Left hindlimb (tissue), 1 donor: ENCODE measurements around the gene SPDYE2.
"Not testable (repeated sequence)": the region's sequence is repeated elsewhere in the genome, so short reads cannot be mapped to it uniquely, and the experiment has no call there.

Source experiments
- DNase-seq: peaks from one replicate; pipeline ENCODE4 v3.0.0-alpha.2; 2018

SPDYE2 gene

GRCh38 chr7:102540604-102541003, 10.4 kb upstream of the SPDYE2 start:
- DNase-seq = not testable (repeated sequence)

- DNase-seq = not testable (repeated sequence)
Measured at GRCh38 chr7:102542083-102542482, 8.9 kb upstream of the SPDYE2 start.

- not testable (repeated sequence) for DNase-seq
Measured at GRCh38 chr7:102542771-102543170, 8.3 kb upstream of the SPDYE2 start.

GRCh38 chr7:102543596-102543995, 7.4 kb upstream of the SPDYE2 start, which contains the start of gene UPK3BL2:
TSS of gene UPK3BL2 (minus strand) at chr7:102543696. CDS start at chr7:102543636, 60 bp downstream.
- not testable (repeated sequence) for DNase-seq

- DNase-seq = not testable (repeated sequence)
Measured at GRCh38 chr7:102544372-102544771, 6.7 kb upstream of the SPDYE2 start.

- DNase-seq = not testable (repeated sequence)
Measured at GRCh38 chr7:102545288-102545687, 5.7 kb upstream of the SPDYE2 start.

GRCh38 chr7:102546353-102546752, 4.7 kb upstream of the SPDYE2 start:
- not testable (repeated sequence) for DNase-seq

DNA sequence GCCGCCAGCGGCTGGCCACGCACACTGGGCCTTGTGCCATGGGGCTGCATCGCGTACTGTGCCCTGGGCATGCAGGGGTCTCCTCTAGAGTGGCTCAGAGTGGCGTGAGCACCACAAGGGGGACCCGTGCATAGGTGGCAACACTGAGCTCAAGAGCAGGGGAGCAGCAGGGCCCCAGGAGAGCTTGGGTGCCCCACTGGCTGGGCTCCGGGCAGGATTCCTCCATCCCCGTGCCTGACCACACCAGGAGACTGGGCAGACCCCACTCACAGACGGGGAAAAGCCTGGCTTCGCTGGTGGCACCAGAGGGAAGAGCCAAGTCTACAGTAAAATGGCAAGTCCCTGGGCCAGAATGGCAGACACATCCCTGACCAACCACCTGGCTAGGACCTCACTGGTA, 17.6 kb downstream of the SPDYE2 start:
- not testable (repeated sequence) for DNase-seq

DNA sequence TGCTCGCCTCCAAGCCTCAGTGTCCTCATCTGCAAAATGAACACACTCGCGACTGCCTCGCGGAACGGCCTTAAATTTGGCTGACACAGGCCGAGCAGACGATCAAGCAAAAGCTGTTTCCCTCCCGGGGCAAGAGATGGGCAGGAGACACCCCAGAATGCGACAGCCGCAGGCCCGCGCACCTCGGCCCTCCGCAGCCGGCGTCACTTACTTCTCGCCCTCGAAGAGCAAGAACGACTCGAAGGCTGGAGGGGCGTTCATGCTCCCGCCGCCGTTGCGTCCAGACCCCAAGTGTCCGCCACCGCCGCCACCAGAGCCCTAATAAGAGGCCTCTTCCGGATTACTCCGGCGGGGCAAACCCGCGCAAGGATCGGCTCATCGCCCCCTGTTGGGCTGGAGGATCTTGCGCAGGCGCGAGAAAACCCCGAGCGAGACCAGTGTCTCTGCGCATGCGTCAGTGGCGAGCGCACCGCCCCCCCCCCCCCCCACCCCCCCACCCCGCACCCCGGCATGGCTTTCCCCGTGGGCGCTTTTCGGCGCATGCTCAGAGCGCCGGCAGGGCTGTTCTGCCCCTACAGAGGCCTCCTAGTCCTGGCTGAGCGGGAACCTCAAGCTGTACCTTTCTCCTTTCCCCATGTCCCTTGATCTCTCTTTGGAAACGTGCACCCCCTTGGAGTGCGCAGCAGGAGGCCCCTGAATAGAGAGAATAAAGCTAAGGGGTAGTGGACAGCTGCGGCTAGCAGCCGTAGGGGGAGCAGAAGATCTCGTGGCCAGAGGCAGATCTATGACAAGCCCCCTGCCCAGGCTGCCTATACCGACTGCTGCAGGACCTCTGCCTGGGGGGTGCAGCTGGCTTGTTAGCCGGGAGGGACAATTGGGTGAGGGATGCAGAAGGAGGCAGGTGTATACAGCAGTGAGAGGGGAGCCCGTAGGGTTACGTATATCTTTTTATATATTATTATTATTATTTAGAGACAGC, 21.5 kb downstream of the SPDYE2 start, which contains the start of gene POLR2J3:
Gene POLR2J3 (minus strand): TSS at position 323 of the 979 bp plus-strand sequence. CDS start 62 bp downstream, at position 261.
- DNase-seq = peak; percentile 100

DNA sequence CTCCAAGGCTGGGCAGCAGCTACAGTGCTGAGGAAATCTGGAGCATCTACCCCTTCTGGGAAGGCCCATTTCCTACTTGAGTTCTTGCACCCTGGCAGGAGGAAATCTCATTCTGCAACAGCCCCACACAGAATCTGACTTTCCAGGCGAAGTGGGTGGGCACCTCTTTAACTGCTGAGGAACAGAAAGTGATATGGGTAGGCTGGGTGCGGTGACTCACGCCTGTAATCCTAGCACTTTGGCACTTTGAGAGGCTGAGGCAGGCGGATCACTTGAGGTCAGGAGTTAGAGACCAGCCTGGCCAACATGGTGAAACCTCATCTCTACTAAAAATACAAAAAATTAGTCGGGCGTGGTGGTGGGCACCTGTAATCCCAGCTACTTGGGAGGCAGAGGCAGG, 23.6 kb downstream of the SPDYE2 start:
- DNase-seq = not testable (repeated sequence)

- DNase-seq = not testable (repeated sequence)
Measured at GRCh38 chr7:102576363-102576762, 25.3 kb downstream of the SPDYE2 start.

GRCh38 chr7:102577315-102578240, 26.6 kb downstream of the SPDYE2 start:
- peak; percentile 15 for DNase-seq

GRCh38 chr7:102578486-102578885, 27.5 kb downstream of the SPDYE2 start:
- not testable (repeated sequence) for DNase-seq

DNA sequence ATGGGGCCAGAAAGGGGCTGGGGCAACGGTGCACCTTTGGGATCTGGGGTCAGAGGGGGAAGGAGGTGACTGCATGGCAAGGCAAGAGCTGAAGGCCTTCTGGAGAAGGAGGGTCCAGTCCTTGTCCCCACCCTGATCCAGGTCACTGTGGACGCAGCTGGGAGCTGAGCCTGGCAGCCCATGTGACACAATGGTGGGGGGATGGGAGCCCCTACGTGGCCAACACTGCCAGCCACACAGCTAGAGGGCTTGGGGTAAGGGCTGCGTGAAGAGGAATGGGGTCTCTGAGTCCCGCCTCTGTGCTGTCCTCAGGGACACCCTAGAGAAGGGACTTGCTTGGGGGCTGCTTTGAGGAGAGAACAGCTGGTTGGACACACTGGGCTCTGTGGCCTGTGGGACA, 30.7 kb downstream of the SPDYE2 start:
- not testable (repeated sequence) for DNase-seq

DNA sequence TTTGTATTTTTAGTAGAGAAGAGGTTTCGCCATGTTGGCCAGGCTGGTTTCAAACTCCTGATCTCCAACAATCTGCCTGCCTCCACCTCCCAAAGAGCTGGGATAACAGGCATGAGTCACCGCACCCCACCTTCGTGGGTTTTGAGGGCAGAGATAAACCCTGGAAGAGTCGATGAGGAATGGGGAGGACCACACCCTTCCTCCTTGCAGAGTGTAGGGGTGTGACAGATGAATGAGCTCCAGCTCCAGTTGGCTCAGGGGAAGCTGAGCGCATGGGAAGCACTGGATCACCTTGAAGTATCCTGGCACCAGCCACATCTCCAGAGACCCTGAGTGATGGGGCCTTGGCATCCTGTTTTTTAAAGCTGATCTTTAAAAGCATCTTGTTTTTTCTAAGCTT, 32.5 kb downstream of the SPDYE2 start:
- not testable (repeated sequence) for DNase-seq

GRCh38 chr7:102589857-102590256, 38.8 kb downstream of the SPDYE2 start:
- not testable (repeated sequence) for DNase-seq

- DNase-seq = not testable (repeated sequence)
Measured at GRCh38 chr7:102592477-102593019, 41.5 kb downstream of the SPDYE2 start.

GRCh38 chr7:102593637-102594334, 42.8 kb downstream of the SPDYE2 start:
- not testable (repeated sequence) for DNase-seq

- DNase-seq = peak; percentile 1
Measured at GRCh38 chr7:102596036-102596435, 45.0 kb downstream of the SPDYE2 start.

- DNase-seq = not testable (repeated sequence)
Measured at GRCh38 chr7:102599699-102600098, 48.7 kb downstream of the SPDYE2 start.

DNA sequence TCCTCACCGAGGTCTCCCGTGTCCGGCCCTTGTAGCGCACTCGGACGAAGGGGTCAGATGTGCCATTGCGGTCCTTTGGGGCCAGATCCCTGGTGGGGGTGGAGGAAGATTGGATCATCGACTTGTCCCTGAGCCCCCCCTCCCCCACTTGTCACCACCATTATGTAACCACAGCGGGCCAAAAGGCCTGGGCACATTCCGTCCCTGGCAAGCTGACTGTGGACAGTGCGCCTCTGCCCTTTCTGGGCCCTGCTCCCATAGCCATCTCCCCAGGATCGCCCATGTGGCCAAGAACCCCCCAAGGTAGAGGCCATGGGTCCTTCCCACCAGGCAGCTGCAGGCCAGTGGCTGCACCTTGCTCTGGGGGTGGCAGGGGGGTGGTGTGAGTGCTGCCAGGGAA, 51.3 kb downstream of the SPDYE2 start:
- not testable (repeated sequence) for DNase-seq
